IMR-90 (cell line): Measurements from ENCODE around the gene CLCN5. TPM values are rescaled to one million over a fixed set of nuclear protein-coding genes. Genes with fewer than 3 reads are reported as not detected.

ENCODE experiments used
- ATAC-seq: fragments of 200-7000 bp; cut with Tn5 transposase; 2 replicates; pipeline ENCODE4 v1.9.1; 2020; ENCODE audit warnings: low read depth, mild to moderate bottlenecking, moderate library complexity
- BruUV-seq: library from RNA; stranded (reverse); fragments of 400-500 nt; replicated peaks from 2 replicates; lab custom pipeline; 2021; lab: Mats Ljungman, UMichigan
- CTCF ChIA-PET: fragments of 300-600 bp; formaldehyde crosslinking; extraction: SDS; loops from one replicate; lab custom pipeline; 2021; ENCODE audit warnings: antibody characterized with exemption; lab: Yijun Ruan, JAX
- POLR2A ChIA-PET: fragments of 300-600 bp; sonication (Branson Sonifier 250); formaldehyde crosslinking; loops from one replicate; lab custom pipeline; 2022; ENCODE audit warnings: antibody characterized with exemption; ENCODE audit not compliant: unreplicated experiment; lab: Charles Lee
- DNase-seq: peaks from one replicate; pipeline ENCODE4 v3.0.0; 2013
- H2AFZ ChIP-seq: replicated peaks from 2 replicates; pipeline ENCODE3; 2013; ENCODE audit warnings: low read length, mild to moderate bottlenecking; ENCODE audit not compliant: poor library complexity
- H2AK5ac ChIP-seq: 2 replicates; pipeline ENCODE4 v1.6.1; 2013; ENCODE audit warnings: low read depth, low read length, inconsistent platforms
- H2AK9ac ChIP-seq: replicated peaks from 2 replicates; pipeline ENCODE3; 2013; ENCODE audit warnings: mild to moderate bottlenecking, low read depth, low read length, moderate library complexity; ENCODE audit not compliant: poor library complexity
- H2BK120ac ChIP-seq: 2 replicates; pipeline ENCODE4 v1.6.1; 2013; ENCODE audit warnings: low read depth, low read length, inconsistent platforms
- H2BK15ac ChIP-seq: 3 replicates; pipeline ENCODE4 v1.6.1; 2013; ENCODE audit warnings: low read depth, low read length, inconsistent platforms
- H2BK20ac ChIP-seq: 2 replicates; pipeline ENCODE4 v1.6.1; 2013; ENCODE audit warnings: low read depth, mild to moderate bottlenecking, inconsistent platforms, low read length, moderate library complexity
- H2BK5ac ChIP-seq: 2 replicates; pipeline ENCODE4 v1.6.1; 2013; ENCODE audit warnings: mild to moderate bottlenecking, low read depth, low read length, inconsistent platforms; ENCODE audit not compliant: poor library complexity, severe bottlenecking
- H3K14ac ChIP-seq: replicated peaks from 2 replicates; pipeline ENCODE4 v1.6.1; 2013; ENCODE audit warnings: low read depth, low read length, inconsistent platforms
- H3K18ac ChIP-seq: 2 replicates; pipeline ENCODE4 v1.6.1; 2013; ENCODE audit warnings: low read depth, low read length, control low read depth
- H3K23ac ChIP-seq: 2 replicates; pipeline ENCODE4 v1.6.1; 2013; ENCODE audit warnings: low read depth, low read length, inconsistent platforms
- H3K27ac ChIP-seq: 2 replicates; pipeline ENCODE4 v1.5.1; 2013; ENCODE audit warnings: mild to moderate bottlenecking, control low read depth, low read length; ENCODE audit not compliant: insufficient read depth
- H3K27me3 ChIP-seq: 2 replicates; pipeline ENCODE4 v1.6.1; 2013; ENCODE audit warnings: low read length; ENCODE audit not compliant: control insufficient read depth, insufficient read depth
- H3K36me3 ChIP-seq: 2 replicates; pipeline ENCODE4 v1.6.1; 2013; ENCODE audit warnings: low read length, mixed read lengths; ENCODE audit not compliant: control insufficient read depth, insufficient read depth
- H3K4ac ChIP-seq: 2 replicates; pipeline ENCODE4 v1.6.1; 2013; ENCODE audit warnings: low read depth, low read length, inconsistent platforms
- H3K4me1 ChIP-seq: 2 replicates; pipeline ENCODE4 v1.6.1; 2013; ENCODE audit warnings: low read length, mixed read lengths; ENCODE audit not compliant: control insufficient read depth, insufficient read depth
- H3K4me2 ChIP-seq: 2 replicates; pipeline ENCODE4 v1.6.1; 2013; ENCODE audit warnings: low read depth, mild to moderate bottlenecking, control low read depth, low read length, moderate library complexity
- H3K4me3 ChIP-seq: 2 replicates; pipeline ENCODE4 v1.5.1; 2013; ENCODE audit warnings: low read depth, mild to moderate bottlenecking, control low read depth, low read length, moderate library complexity; ENCODE audit not compliant: insufficient read depth
- H3K56ac ChIP-seq: 2 replicates; pipeline ENCODE4 v1.6.1; 2013; ENCODE audit warnings: low read length, inconsistent platforms; ENCODE audit not compliant: insufficient read depth; ENCODE audit errors: extremely low read depth
- H3K79me1 ChIP-seq, 2 experiments: 2 replicates each; pipeline ENCODE4 v1.6.1; 2013; ENCODE audit warnings: low read length in 2 of 2, inconsistent platforms in 1 of 2, low read depth in 1 of 2
- H3K9ac ChIP-seq: 2 replicates; pipeline ENCODE4 v1.6.1; 2013; ENCODE audit warnings: low read depth, low read length, control low read depth
- H3K9me1 ChIP-seq: 2 replicates; pipeline ENCODE4 v1.6.1; 2013; ENCODE audit warnings: low read length, inconsistent platforms; ENCODE audit not compliant: insufficient read depth
- H3K9me3 ChIP-seq: 2 replicates; pipeline ENCODE4 v1.6.1; 2013; ENCODE audit warnings: low read length; ENCODE audit not compliant: control insufficient read depth, insufficient read depth
- H4K20me1 ChIP-seq: 2 replicates; pipeline ENCODE4 v1.6.1; 2013; ENCODE audit warnings: low read length, inconsistent platforms; ENCODE audit not compliant: insufficient read depth
- H4K5ac ChIP-seq: 2 replicates; pipeline ENCODE4 v1.6.1; 2013; ENCODE audit warnings: mild to moderate bottlenecking, low read depth, low read length, control low read depth
- H4K8ac ChIP-seq, 2 experiments: 2 replicates each; pipeline ENCODE4 v1.6.1; 2013; ENCODE audit warnings: low read depth in 2 of 2, low read length in 2 of 2, control low read depth in 1 of 2, inconsistent platforms in 1 of 2
- H4K91ac ChIP-seq: 2 replicates; pipeline ENCODE4 v1.6.1; 2013; ENCODE audit warnings: low read depth, low read length, inconsistent platforms; ENCODE audit not compliant: insufficient read depth
- MAFK ChIP-seq: IDR thresholded peaks from 2 replicates; pipeline ENCODE4 v1.6.1; 2012; ENCODE audit warnings: low read depth, low read length, improper control_type of control experiment
- WGBS, 2 experiments: methylation state at CpG; one replicate each; pipeline versions ENCODE4 v1.1.5 to v1.1.7; 2013; ENCODE audit warnings: missing lambda C conversion rate in 2 of 2; ENCODE audit not compliant: insufficient read length in 1 of 2; ENCODE audit errors: extremely low coverage in 2 of 2; 5-methylcytosine and 5-hydroxymethylcytosine counted together
- dilution Hi-C: fragments of 300-500 bp; cut with HindIII; formaldehyde crosslinking; loops from one replicate; pipeline ENCODE4 v1.14.3; 2018; ENCODE audit warnings: low sequenced_read_pairs; ENCODE audit not compliant: unreplicated experiment
- in situ Hi-C: fragments of 300-500 bp; cut with MboI; formaldehyde crosslinking; loops from 3 replicates; pipeline ENCODE4 v1.14.3; 2019; ENCODE audit warnings: low sequenced_read_pairs, inconsistent platforms, mixed read lengths
- intact Hi-C: fragments of 100-400 bp; cut with micrococcal nuclease; formaldehyde crosslinking; loops from 2 replicates; pipeline ENCODE4 v1.10.0; 2022
- polyA plus RNA-seq, 3 experiments: library from polyadenylated mRNA; depleted of rRNA; stranded (reverse); fragments of >200 nt; gene quantifications; 2 replicates each; pipeline ENCODE4 v1.2.3, GENCODE V29; 2012; ENCODE audit warnings: low replicate concordance in 1 of 3
- total RNA-seq: library from RNA; depleted of rRNA; stranded (reverse); fragments of >200 nt; gene quantifications from 2 replicates; pipeline ENCODE4 v1.2.3, GENCODE V29; 2012

The CLCN5 gene
- total and polyA plus RNA-seq, 2 of the 4 experiments (the other 2 are of a cell fraction) = 1.4 to 5.9 TPM

DNA sequence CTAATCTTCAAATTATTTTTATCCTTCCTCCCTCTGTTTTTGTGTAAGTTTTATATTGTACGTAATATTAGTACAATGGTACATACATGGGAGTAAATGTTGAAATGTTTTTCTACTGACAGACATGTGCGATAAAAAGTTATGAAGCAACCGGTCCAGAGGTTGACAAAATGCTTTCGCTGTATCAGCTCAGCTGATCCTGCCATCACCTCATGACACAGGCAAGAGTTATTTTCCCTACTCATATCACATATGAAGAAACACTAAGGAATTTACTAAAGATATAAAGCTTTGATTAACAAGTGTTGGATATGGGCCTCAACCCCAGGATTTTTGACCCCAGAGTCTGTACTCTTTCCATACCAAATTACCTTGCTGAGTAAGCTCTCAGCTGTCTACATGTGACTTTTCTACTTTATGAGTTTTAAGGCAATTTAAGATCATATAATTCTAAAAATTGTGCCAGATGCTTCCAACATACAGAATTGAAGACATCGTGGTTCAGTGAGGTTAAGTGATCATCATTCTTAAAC, 50.0 kb downstream of the CLCN5 start:
- Histone ChIP-seq H3K4me2 (no peak overlapping the region), H4K5ac (no peak overlapping the region), H2BK5ac (no peak overlapping the region), H3K23ac (no peak overlapping the region), H3K4me1 (no peaks in the 10 kb centered on the region), H4K91ac (no peak overlapping the region), H4K20me1 (no peaks in the 10 kb centered on the region), H2AK9ac (no peak overlapping the region), H4K8ac (no peak overlapping the region), H3K4me3 (no peak overlapping the region), H3K9me3 (no peaks in the 10 kb centered on the region), H3K18ac (no peak overlapping the region), H3K9ac (no peak overlapping the region), H2BK15ac (no peak overlapping the region), H3K4ac (no peak overlapping the region), H3K9me1 (no peaks in the 10 kb centered on the region), H2AK5ac (no peak overlapping the region), H3K14ac (no peak overlapping the region), H3K27ac (no peak overlapping the region), H3K56ac (no peak overlapping the region), H3K36me3 (no peaks in the 10 kb centered on the region), H2AFZ (no peak overlapping the region), H2BK120ac (no peak overlapping the region), H2BK20ac (no peak overlapping the region), H3K27me3 (no peaks in the 10 kb centered on the region), H3K79me1 (no peaks in the 10 kb centered on the region)
- ATAC-seq (no peak), DNase-seq (peak; percentile 28)
- in situ Hi-C loops = no loop called here
- intact Hi-C loops = no loop called here
- WGBS, 2 experiments = no CpG with 5 or more reads among the region's 5 CpGs
- no peak for TF ChIP-seq MAFK
- dilution Hi-C loops = no loop called here
- CTCF ChIA-PET = no interaction called here
- no TSS peak for BruUV-seq
- POLR2A ChIA-PET = no interaction called here
